GM12801 (cell line): ENCODE data around the gene DPP6.

Experiments
- CTCF ChIP-seq: IDR thresholded peaks from one replicate; pipeline ENCODE4 v1.5.1; 2011; ENCODE audit warnings: control low read depth; ENCODE audit not compliant: insufficient read length; ENCODE audit errors: extremely low read depth

The DPP6 gene

GRCh38 chr7:154463794-154464193 is 411.6 kb downstream of the DPP6 start:
- TF ChIP-seq CTCF = no peak

GRCh38 chr7:154469652-154470051 is 417.5 kb downstream of the DPP6 start:
- no peak for TF ChIP-seq CTCF

GRCh38 chr7:154472343-154472742 is 420.1 kb downstream of the DPP6 start:
- TF ChIP-seq CTCF = no peak

GRCh38 chr7:154473360-154473759 is 421.2 kb downstream of the DPP6 start:
- no peak for TF ChIP-seq CTCF

- TF ChIP-seq CTCF = no peak
Observed at GRCh38 chr7:154474903-154475520, 422.8 kb downstream of the DPP6 start.

GRCh38 chr7:154475864-154476263 is 423.7 kb downstream of the DPP6 start:
- TF ChIP-seq CTCF = no peak

GRCh38 chr7:154480817-154481216 is 428.6 kb downstream of the DPP6 start:
- TF ChIP-seq CTCF = no peak
